Keratinocyte (primary cell): ENCODE measurements around the gene VAV1.

Experiments used
- EZH2 ChIP-seq: IDR thresholded peaks from one replicate; pipeline ENCODE4 v1.6.1; 2012; ENCODE audit warnings: inconsistent platforms, mild to moderate bottlenecking, low read length, moderate library complexity
- TF ChIP-seq, protein P1 (sequence below), 3 experiments: IDR thresholded peaks in 1 of 3; conservative IDR thresholded peaks in 1 of 3; optimal IDR thresholded peaks in 1 of 3; 2 replicates in 2 of 3; 3 replicates in 1 of 3; pipeline versions ENCODE3 to v1.5.1; 2011; ENCODE audit warnings: low read length in 3 of 3, mild to moderate bottlenecking in 3 of 3, moderate library complexity in 2 of 3, control low read depth in 1 of 3, inconsistent platforms in 1 of 3; ENCODE audit not compliant: insufficient read depth in 2 of 3; ENCODE audit errors: extremely low read depth in 1 of 3

DNA sequence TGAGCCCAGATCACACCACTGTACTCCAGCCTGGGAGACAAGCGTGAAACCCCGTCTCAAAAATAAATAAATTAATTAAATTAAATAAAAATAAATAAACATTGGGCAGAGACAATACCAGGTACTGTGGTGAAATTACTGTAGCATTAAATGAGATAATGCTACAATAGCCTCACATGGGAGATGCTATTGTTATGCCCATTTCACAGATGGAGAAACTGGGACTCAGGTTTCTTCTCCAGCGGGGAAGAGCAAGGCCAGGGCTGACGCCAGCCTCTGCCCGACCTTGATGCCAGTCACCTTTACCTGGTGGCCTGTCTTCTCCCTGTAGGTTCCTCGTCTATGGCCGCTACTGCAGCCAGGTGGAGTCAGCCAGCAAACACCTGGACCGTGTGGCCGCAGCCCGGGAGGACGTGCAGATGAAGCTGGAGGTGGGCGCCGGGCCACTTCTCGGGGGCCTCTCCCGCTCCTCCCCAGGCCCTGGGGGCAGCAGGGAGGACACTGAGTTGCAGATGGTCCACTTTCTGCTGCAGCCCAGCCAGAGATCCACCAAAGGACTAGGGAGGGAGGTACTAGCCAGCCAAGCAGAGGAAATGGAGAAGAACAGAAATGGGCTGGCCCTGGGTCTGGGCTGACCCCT lies 53.9 kb downstream of the VAV1 start:
- TF ChIP-seq, protein P1, sequence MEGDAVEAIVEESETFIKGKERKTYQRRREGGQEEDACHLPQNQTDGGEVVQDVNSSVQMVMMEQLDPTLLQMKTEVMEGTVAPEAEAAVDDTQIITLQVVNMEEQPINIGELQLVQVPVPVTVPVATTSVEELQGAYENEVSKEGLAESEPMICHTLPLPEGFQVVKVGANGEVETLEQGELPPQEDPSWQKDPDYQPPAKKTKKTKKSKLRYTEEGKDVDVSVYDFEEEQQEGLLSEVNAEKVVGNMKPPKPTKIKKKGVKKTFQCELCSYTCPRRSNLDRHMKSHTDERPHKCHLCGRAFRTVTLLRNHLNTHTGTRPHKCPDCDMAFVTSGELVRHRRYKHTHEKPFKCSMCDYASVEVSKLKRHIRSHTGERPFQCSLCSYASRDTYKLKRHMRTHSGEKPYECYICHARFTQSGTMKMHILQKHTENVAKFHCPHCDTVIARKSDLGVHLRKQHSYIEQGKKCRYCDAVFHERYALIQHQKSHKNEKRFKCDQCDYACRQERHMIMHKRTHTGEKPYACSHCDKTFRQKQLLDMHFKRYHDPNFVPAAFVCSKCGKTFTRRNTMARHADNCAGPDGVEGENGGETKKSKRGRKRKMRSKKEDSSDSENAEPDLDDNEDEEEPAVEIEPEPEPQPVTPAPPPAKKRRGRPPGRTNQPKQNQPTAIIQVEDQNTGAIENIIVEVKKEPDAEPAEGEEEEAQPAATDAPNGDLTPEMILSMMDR (optimal IDR thresholded peaks at IDR 0.05 in 1 of 3, IDR thresholded peaks at IDR 0.05 in 1 of 3, conservative IDR thresholded peaks at IDR 0.05 in 1 of 3; ENCODE audit: extremely low read depth in 1 of 3, insufficient read depth in 2 of 3, low read length in 3 of 3): no peak
- TF ChIP-seq EZH2: no peak
